Fibroblast of villous mesenchyme (primary cell): ENCODE results near the gene GRM8. TPM values are rescaled to one million over a fixed set of nuclear protein-coding genes. Genes with fewer than 3 reads are reported as not detected.
A peak's percentile ranks its signal among the peaks of the same experiment; 100 is the strongest.

Source experiments
- DNase-seq: peaks from one replicate; pipeline ENCODE4 v3.0.0-alpha.2; 2010; ENCODE audit warnings: low read depth
- H3K4me3 ChIP-seq: 2 replicates; pipeline ENCODE4 v1.5.1; 2011; ENCODE audit warnings: low read depth, mild to moderate bottlenecking, low read length
- total RNA-seq: library from RNA; depleted of rRNA; stranded (reverse); fragments of >200 nt; gene quantifications from 2 replicates; pipeline ENCODE4 v1.2.3, GENCODE V29; 2012
- TF ChIP-seq, protein P1 (sequence below): IDR thresholded peaks from 2 replicates; pipeline ENCODE4 v1.5.1; 2012; ENCODE audit warnings: low read depth, mild to moderate bottlenecking, low read length; ENCODE audit not compliant: insufficient read depth

Gene GRM8
- total RNA-seq, 1 donor: not detected

DNA sequence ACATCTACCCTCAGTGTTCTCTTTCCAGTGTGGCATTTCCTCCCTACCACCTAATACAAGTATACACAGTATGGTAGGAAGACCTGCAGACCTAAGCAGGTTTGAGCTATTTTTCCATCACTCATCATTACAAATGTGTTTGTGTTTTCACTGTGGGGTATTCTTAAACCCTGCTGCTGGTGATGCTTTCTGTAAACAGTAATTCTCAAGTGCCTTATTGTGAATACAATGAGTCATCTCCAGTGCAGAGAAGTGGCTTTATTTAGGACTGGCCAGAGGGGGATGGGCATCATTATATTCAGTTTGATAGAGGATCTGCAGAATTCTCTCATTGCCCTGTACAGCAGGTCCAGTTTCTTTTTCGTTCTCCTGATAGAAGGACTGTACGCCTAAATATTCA lies 63.7 kb downstream of the GRM8 start:
- TF ChIP-seq, protein P1, sequence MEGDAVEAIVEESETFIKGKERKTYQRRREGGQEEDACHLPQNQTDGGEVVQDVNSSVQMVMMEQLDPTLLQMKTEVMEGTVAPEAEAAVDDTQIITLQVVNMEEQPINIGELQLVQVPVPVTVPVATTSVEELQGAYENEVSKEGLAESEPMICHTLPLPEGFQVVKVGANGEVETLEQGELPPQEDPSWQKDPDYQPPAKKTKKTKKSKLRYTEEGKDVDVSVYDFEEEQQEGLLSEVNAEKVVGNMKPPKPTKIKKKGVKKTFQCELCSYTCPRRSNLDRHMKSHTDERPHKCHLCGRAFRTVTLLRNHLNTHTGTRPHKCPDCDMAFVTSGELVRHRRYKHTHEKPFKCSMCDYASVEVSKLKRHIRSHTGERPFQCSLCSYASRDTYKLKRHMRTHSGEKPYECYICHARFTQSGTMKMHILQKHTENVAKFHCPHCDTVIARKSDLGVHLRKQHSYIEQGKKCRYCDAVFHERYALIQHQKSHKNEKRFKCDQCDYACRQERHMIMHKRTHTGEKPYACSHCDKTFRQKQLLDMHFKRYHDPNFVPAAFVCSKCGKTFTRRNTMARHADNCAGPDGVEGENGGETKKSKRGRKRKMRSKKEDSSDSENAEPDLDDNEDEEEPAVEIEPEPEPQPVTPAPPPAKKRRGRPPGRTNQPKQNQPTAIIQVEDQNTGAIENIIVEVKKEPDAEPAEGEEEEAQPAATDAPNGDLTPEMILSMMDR: no peak
- H3K4me3 ChIP-seq: no peak overlapping the region
- no peak for DNase-seq

DNA sequence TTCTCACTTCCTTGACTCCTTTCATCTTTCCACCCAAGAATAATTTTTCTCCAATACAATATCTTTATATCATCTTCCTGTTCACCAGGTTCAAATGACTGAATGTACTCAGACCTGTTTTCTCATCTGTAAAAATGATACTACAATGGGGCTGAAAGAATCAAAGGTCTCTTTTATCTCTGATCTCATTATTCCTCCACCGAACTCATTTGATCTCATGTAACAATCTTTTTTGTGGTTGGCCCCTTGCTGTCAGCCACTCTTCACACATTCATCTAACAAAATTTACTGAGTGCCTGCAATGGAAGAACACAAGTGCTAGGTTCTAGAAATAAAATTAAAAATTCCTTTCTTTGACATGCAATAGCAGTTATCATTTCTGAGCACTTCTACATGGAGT lies 65.0 kb downstream of the GRM8 start:
- no peak overlapping the region for H3K4me3 ChIP-seq
- TF ChIP-seq, protein P1: no peak
- no peak for DNase-seq

DNA sequence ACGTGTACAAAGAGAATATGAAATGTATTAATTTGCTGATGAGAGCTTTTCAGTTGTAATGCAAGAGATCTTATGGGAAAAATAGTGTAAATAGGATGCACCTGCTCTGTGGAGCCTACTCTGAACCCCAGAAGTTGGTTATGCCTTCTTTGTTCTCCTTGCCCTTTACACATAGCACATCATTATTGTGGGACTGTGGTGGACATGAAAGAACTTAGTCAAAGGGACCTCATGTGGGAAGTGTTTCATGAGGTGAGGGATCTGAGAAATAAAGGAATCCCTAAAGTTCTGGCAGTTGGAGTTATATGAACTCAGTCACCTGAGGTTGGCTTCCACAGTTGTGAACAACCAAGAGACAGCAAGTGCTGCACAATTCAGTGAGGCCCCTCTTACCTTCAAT lies 66.1 kb downstream of the GRM8 start:
- no peak overlapping the region for H3K4me3 ChIP-seq
- DNase-seq: no peak
- TF ChIP-seq, protein P1: no peak

DNA sequence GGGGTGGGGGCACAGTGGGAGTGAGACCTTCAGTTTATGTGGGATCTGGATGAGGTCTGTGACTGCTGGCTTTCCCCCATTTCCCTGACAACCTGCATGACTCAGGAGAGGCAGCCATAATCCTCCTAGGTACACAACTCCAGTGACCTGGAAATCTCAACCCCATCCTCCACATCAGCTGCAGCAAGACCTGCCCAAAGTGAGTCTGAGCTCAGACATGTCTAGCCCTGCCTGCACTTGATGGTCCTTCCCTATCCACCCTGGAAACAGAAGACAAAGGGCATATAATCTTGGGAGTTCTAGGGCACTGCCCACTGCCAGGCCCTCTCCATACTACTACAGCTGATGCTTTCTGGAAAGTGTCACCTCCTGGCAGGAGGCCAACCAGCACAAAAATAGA lies 75.6 kb downstream of the GRM8 start:
- no peak overlapping the region for H3K4me3 ChIP-seq
- TF ChIP-seq, protein P1: no peak
- DNase-seq: no peak

DNA sequence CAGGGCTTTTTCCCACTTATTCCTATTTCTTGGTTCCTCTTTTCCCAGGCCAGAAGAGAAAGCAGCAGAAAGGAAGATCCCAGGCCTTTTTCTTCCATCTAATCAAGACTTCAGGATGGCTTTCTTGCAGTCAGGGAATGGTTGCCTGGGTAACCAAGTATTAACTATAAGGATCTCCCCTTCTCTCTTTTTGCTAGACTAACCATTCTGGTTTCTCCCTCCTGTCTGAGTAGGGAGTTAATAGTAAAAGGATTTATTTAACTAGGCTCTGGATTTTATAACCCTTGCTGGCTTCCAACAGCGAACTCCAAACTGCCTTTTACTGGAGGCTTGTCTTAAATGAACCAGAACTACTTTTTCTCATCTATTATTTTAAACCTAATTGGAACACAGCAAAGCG lies 90.4 kb downstream of the GRM8 start:
- TF ChIP-seq, protein P1: no peak

DNA sequence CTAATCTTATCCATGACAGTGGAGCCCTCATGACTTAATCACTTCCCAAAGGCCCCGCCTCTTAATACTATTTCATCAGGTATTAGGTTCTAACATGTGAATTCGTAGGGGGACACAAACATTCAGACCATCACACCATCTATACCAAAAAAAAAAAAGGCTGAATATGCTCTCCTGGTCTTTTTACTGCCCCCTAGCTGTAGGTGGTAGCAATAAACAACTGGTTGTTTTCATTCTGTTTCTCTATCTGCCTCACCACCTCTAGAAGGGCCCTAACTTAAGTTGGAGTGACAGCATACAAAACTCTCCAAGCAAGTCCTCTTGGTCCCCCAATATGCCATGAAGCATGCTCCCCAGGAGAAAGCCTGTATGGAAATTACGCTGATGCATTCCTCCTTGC lies 94.1 kb downstream of the GRM8 start:
- no peak for DNase-seq
- TF ChIP-seq, protein P1: peak; percentile 3
- no peak overlapping the region for H3K4me3 ChIP-seq

More for the DNA sequence above, 90.4 kb downstream of the GRM8 start:
- H3K4me3 ChIP-seq: no peak overlapping the region
- DNase-seq: no peak

DNA sequence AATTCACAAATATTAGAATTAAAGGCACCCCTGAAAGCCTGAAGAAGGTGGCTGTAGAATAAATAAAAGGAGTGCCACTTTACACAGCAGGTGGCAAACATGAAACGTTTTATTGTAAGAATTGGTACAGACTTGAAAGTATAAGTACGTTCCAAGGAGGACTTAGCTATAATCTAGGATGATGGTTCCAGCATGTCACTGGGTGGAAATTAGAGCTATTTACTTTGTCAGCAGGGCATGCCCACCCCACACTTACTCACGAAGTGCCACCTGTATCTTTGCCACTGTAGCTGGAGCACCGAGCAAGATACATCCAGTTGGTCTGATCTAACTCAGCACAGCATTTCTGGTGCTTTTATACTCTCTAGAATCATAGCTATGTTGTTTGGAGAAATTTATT lies 97.8 kb downstream of the GRM8 start:
- TF ChIP-seq, protein P1: no peak
- DNase-seq: no peak
- no peak overlapping the region for H3K4me3 ChIP-seq
